Neural cell (in vitro differentiated cells): ENCODE measurements around the gene AUNIP.

ENCODE experiments used
- EZH2 ChIP-seq: fragments of 200-600, 300-800 bp; shearing (Covaris generic), sonication (generic); IDR thresholded peaks from 2 replicates; pipeline ENCODE4 v1.6.1; 2014; ENCODE audit warnings: antibody characterized with exemption, low read length, borderline replicate concordance, mild to moderate bottlenecking; ENCODE audit not compliant: insufficient read depth, poor library complexity, severe bottlenecking
- MXI1 ChIP-seq: fragments of 450-650 bp; conservative IDR thresholded peaks from 2 replicates; pipeline ENCODE4 v1.6.1; 2014; ENCODE audit warnings: antibody characterized with exemption, mild to moderate bottlenecking; ENCODE audit not compliant: poor library complexity, severe bottlenecking
- POLR2AphosphoS5 ChIP-seq: IDR thresholded peaks from 2 replicates; pipeline ENCODE4 v1.6.1; 2012
- SMC3 ChIP-seq: fragments of 450-650 bp; conservative IDR thresholded peaks from 2 replicates; pipeline ENCODE4 v1.6.1; 2014; ENCODE audit warnings: antibody characterized with exemption, mild to moderate bottlenecking, moderate library complexity; ENCODE audit not compliant: poor library complexity
- TAF1 ChIP-seq: IDR thresholded peaks from 2 replicates; pipeline ENCODE4 v1.6.1; 2012; ENCODE audit warnings: low read depth
- TF ChIP-seq, protein P1 (sequence below): fragments of 450-650 bp; IDR thresholded peaks from 2 replicates; pipeline ENCODE4 v1.5.1; 2014; ENCODE audit warnings: antibody characterized with exemption, mild to moderate bottlenecking, moderate library complexity; ENCODE audit not compliant: poor library complexity, severe bottlenecking
- TF ChIP-seq, protein P2 (sequence below): IDR thresholded peaks from 2 replicates; pipeline ENCODE4 v1.6.1; 2012; ENCODE audit warnings: borderline replicate concordance

GRCh38 chr1:25832336-25833037 lies 26.8 kb downstream of the AUNIP start:
- TF ChIP-seq, protein P1, sequence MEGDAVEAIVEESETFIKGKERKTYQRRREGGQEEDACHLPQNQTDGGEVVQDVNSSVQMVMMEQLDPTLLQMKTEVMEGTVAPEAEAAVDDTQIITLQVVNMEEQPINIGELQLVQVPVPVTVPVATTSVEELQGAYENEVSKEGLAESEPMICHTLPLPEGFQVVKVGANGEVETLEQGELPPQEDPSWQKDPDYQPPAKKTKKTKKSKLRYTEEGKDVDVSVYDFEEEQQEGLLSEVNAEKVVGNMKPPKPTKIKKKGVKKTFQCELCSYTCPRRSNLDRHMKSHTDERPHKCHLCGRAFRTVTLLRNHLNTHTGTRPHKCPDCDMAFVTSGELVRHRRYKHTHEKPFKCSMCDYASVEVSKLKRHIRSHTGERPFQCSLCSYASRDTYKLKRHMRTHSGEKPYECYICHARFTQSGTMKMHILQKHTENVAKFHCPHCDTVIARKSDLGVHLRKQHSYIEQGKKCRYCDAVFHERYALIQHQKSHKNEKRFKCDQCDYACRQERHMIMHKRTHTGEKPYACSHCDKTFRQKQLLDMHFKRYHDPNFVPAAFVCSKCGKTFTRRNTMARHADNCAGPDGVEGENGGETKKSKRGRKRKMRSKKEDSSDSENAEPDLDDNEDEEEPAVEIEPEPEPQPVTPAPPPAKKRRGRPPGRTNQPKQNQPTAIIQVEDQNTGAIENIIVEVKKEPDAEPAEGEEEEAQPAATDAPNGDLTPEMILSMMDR, result no peak
- TF ChIP-seq, protein P2, sequence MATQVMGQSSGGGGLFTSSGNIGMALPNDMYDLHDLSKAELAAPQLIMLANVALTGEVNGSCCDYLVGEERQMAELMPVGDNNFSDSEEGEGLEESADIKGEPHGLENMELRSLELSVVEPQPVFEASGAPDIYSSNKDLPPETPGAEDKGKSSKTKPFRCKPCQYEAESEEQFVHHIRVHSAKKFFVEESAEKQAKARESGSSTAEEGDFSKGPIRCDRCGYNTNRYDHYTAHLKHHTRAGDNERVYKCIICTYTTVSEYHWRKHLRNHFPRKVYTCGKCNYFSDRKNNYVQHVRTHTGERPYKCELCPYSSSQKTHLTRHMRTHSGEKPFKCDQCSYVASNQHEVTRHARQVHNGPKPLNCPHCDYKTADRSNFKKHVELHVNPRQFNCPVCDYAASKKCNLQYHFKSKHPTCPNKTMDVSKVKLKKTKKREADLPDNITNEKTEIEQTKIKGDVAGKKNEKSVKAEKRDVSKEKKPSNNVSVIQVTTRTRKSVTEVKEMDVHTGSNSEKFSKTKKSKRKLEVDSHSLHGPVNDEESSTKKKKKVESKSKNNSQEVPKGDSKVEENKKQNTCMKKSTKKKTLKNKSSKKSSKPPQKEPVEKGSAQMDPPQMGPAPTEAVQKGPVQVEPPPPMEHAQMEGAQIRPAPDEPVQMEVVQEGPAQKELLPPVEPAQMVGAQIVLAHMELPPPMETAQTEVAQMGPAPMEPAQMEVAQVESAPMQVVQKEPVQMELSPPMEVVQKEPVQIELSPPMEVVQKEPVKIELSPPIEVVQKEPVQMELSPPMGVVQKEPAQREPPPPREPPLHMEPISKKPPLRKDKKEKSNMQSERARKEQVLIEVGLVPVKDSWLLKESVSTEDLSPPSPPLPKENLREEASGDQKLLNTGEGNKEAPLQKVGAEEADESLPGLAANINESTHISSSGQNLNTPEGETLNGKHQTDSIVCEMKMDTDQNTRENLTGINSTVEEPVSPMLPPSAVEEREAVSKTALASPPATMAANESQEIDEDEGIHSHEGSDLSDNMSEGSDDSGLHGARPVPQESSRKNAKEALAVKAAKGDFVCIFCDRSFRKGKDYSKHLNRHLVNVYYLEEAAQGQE, result no peak
- TF ChIP-seq TAF1, result no peak
- TF ChIP-seq POLR2AphosphoS5, result no peak
- no peak for TF ChIP-seq EZH2
- TF ChIP-seq MXI1, result no peak
- TF ChIP-seq SMC3, result no peak
